HepG2 (cell line): ENCODE results near the gene MXRA8. TPM values are rescaled to one million over a fixed set of nuclear protein-coding genes. Genes with fewer than 3 reads are reported as not detected.

Source experiments
- ADNP ChIP-seq: sonication (generic); formaldehyde crosslinking; IDR thresholded peaks from 2 replicates; pipeline ENCODE4 v1.4.0; 2020; ENCODE audit warnings: missing genetic modification reagents
- AKNA ChIP-seq: sonication (generic); formaldehyde crosslinking; IDR thresholded peaks from 2 replicates; pipeline ENCODE4 v1.4.0; 2020; ENCODE audit warnings: missing genetic modification reagents, borderline replicate concordance
- ARNTL ChIP-seq: sonication (generic); formaldehyde crosslinking; IDR thresholded peaks from 2 replicates; pipeline ENCODE4 v1.4.0; 2020; ENCODE audit warnings: mild to moderate bottlenecking, missing genetic modification reagents
- FOSL1 ChIP-seq: sonication (generic); formaldehyde crosslinking; IDR thresholded peaks from 2 replicates; pipeline ENCODE4 v1.9.0; 2021; ENCODE audit warnings: missing genetic modification reagents, borderline replicate concordance
- FOXA1 ChIP-seq, 2 experiments: fragments of 450-650 bp in 1 of 2; sonication (generic) in 1 of 2; formaldehyde crosslinking in 1 of 2; IDR thresholded peaks; 2 replicates each; pipeline versions ENCODE4 v1.4.0 to v1.6.1; 2016 to 2020; ENCODE audit warnings: missing genetic modification reagents in 1 of 2
- FOXK2 ChIP-seq: fragments of 450-650 bp; IDR thresholded peaks from 2 replicates; pipeline ENCODE4 v1.6.1; 2016
- NONO ChIP-seq, 2 experiments: fragments of 450-650 bp in 1 of 2; sonication (generic) in 1 of 2; formaldehyde crosslinking in 1 of 2; IDR thresholded peaks in 1 of 2; conservative IDR thresholded peaks in 1 of 2; 2 replicates each; pipeline versions ENCODE4 v1.6.1 to v1.8.0; 2017 to 2022; ENCODE audit warnings: mild to moderate bottlenecking in 1 of 2, missing genetic modification reagents in 1 of 2, moderate library complexity in 1 of 2
- NR1H2 ChIP-seq: sonication (generic); formaldehyde crosslinking; IDR thresholded peaks from 2 replicates; pipeline ENCODE4 v1.8.1; 2022; ENCODE audit warnings: low read depth, missing genetic modification reagents, borderline replicate concordance
- POGZ ChIP-seq: sonication (generic); formaldehyde crosslinking; IDR thresholded peaks from 2 replicates; pipeline ENCODE4 v1.4.0; 2020; ENCODE audit warnings: mild to moderate bottlenecking, missing genetic modification reagents
- ZBTB10 ChIP-seq: sonication (generic); formaldehyde crosslinking; IDR thresholded peaks from 2 replicates; pipeline ENCODE4 v1.4.0; 2020; ENCODE audit warnings: missing genetic modification reagents, borderline replicate concordance
- ZBTB44 ChIP-seq: sonication (generic); formaldehyde crosslinking; IDR thresholded peaks from 2 replicates; pipeline ENCODE4 v1.4.0; 2020; ENCODE audit warnings: missing genetic modification reagents
- ZFP36 ChIP-seq: fragments of 150-350 bp; IDR thresholded peaks from 2 replicates; pipeline ENCODE4 v1.6.1; 2018; ENCODE audit warnings: borderline replicate concordance, low read length, low read depth; ENCODE audit not compliant: partially characterized antibody
- ZNF12 ChIP-seq: sonication (generic); formaldehyde crosslinking; IDR thresholded peaks from 2 replicates; pipeline ENCODE4 v1.5.0; 2020; ENCODE audit warnings: missing genetic modification reagents
- ZNF317 ChIP-seq: sonication (generic); formaldehyde crosslinking; IDR thresholded peaks from 2 replicates; pipeline ENCODE4 v1.5.0; 2020; ENCODE audit warnings: mild to moderate bottlenecking, missing genetic modification reagents
- ZNF567 ChIP-seq: sonication (generic); formaldehyde crosslinking; IDR thresholded peaks from 2 replicates; pipeline ENCODE4 v1.8.1; 2023; ENCODE audit warnings: mild to moderate bottlenecking, missing genetic modification reagents, borderline replicate concordance
- ZNF704 ChIP-seq: sonication (generic); formaldehyde crosslinking; IDR thresholded peaks from 2 replicates; pipeline ENCODE4 v1.8.1; 2023; ENCODE audit warnings: mild to moderate bottlenecking, inconsistent platforms, moderate library complexity, missing genetic modification reagents, borderline replicate concordance
- ZNF878 ChIP-seq: sonication (generic); formaldehyde crosslinking; IDR thresholded peaks from 2 replicates; pipeline ENCODE4 v1.8.1; 2023; ENCODE audit warnings: mild to moderate bottlenecking, missing genetic modification reagents, moderate library complexity
- polyA plus RNA-seq, 8 experiments: library from polyadenylated mRNA; depleted of rRNA in 3 of 8; stranded (reverse) in 7 of 8; unstranded in 1 of 8; fragments of >200 nt; fragmentation: Illumina TruSeq in 4 of 8; extraction: Trizol in 4 of 8; gene quantifications; 2 replicates each; pipeline versions ENCODE4 v1.2.1 to v1.2.3, GENCODE V29; 2011 to 2016; ENCODE audit warnings: low read depth in 4 of 8, missing spikeins in 1 of 8, mixed read lengths in 1 of 8; ENCODE audit not compliant: insufficient read depth in 1 of 8
- total RNA-seq, 5 experiments: library from RNA; depleted of rRNA; stranded (reverse); fragments of >200 nt; fragmentation: Illumina TruSeq; extraction: Trizol; gene quantifications; 2 replicates each; pipeline ENCODE4 v1.2.3, GENCODE V29; 2016; ENCODE audit warnings: low read depth in 1 of 5

The MXRA8 gene
- total and polyA plus RNA-seq, 2 of the 13 experiments (the other 11 are each of a cell fraction or from before 2014, with no cell fraction given) = 19.8 to 44.8 TPM

GRCh38 chr1:1406821-1407635 is 48.7 kb upstream of the MXRA8 start, which contains the start of gene MRPL20 (continued):
- TF ChIP-seq ZBTB10 (CRISPR knock-in tag) (no peak; the same call in 1 of the 2 replicates), ZNF317 (peak; percentile 27; the same call in 1 of the 2 replicates), ZNF704 (CRISPR knock-in tag) (no peak; the same call in 1 of the 2 replicates), FOSL1 (CRISPR knock-in tag) (no peak), ZNF12 (peak; percentile 78), NONO (IDR thresholded peaks at IDR 0.05) (no peak), NONO (CRISPR knock-in tag; conservative IDR thresholded peaks at IDR 0.05) (peak; percentile 97), ZNF567 (CRISPR knock-in tag) (no peak), ZBTB44 (CRISPR knock-in tag) (peak; percentile 66; the same call in 1 of the 2 replicates), ZFP36 (no peak), FOXA1 (IDR thresholded peaks at IDR 0.05) (no peak), FOXA1 (CRISPR knock-in tag; IDR thresholded peaks at IDR 0.05) (peak; percentile 61; the same call in 1 of the 2 replicates), ADNP (CRISPR knock-in tag) (no peak), AKNA (CRISPR knock-in tag) (no peak), POGZ (CRISPR knock-in tag) (peak; percentile 76; the same call in 1 of the 2 replicates), ARNTL (CRISPR knock-in tag) (peak; percentile 79), NR1H2 (no peak), FOXK2 (0 out of 2 replicates have a peak, but pooled peaks have one; percentile 11), ZNF878 (CRISPR knock-in tag) (0 out of 2 replicates have a peak, but pooled peaks have one; percentile 82)
